GM10266 (cell line): Measurements from ENCODE around the gene RPS19BP1.

ENCODE experiments used
- DNase-seq: peaks from one replicate; pipeline ENCODE4 v3.0.0; 2012; ENCODE audit errors: extremely low spot score
- CTCF ChIP-seq: IDR thresholded peaks from 2 replicates; pipeline ENCODE4 v1.5.1; 2012; ENCODE audit warnings: mild to moderate bottlenecking, low read depth; ENCODE audit not compliant: control insufficient read depth, insufficient read depth; ENCODE audit errors: missing control alignments

Gene RPS19BP1

GRCh38 chr22:39497429-39497828 is 35.1 kb downstream of the RPS19BP1 start:
- DNase-seq: no peak
- no peak for TF ChIP-seq CTCF

GRCh38 chr22:39496131-39496838 is 36.3 kb downstream of the RPS19BP1 start:
- peak; percentile 66 for TF ChIP-seq CTCF
- peak; percentile 65 for DNase-seq

GRCh38 chr22:39494471-39495120 is 38.0 kb downstream of the RPS19BP1 start:
- DNase-seq: no peak
- no peak for TF ChIP-seq CTCF

GRCh38 chr22:39493759-39494158 is 38.8 kb downstream of the RPS19BP1 start:
- TF ChIP-seq CTCF: no peak
- DNase-seq: no peak

- TF ChIP-seq CTCF: no peak
- no peak for DNase-seq
Measured at GRCh38 chr22:39492186-39492585, 40.4 kb downstream of the RPS19BP1 start.

- TF ChIP-seq CTCF: no peak
- DNase-seq: no peak
Measured at GRCh38 chr22:39491696-39492095, 40.9 kb downstream of the RPS19BP1 start.
